H9 (cell line): ENCODE results near the gene DGKH. TPM values are rescaled to one million over a fixed set of nuclear protein-coding genes. Genes with fewer than 3 reads are reported as not detected.

Source experiments
- DNase-seq: peaks from one replicate; pipeline ENCODE4 v3.0.0-alpha.2; 2017
- H2AFZ ChIP-seq: one replicate; pipeline ENCODE4 v1.6.1; 2013; ENCODE audit warnings: mild to moderate bottlenecking, low read length, control low read depth, moderate library complexity
- H2AK5ac ChIP-seq: 2 replicates; pipeline ENCODE4 v1.6.1; 2013; ENCODE audit warnings: low read length, control low read depth, mixed read lengths; ENCODE audit not compliant: insufficient read length
- H2BK120ac ChIP-seq: one replicate; pipeline ENCODE4 v1.6.1; 2013; ENCODE audit warnings: low read depth, mild to moderate bottlenecking, low read length, control low read depth, inconsistent platforms; ENCODE audit not compliant: poor library complexity, severe bottlenecking
- H2BK12ac ChIP-seq: 2 replicates; pipeline ENCODE4 v1.6.1; 2013; ENCODE audit warnings: low read length, control low read depth, mixed read lengths, low read depth; ENCODE audit not compliant: insufficient read length
- H2BK15ac ChIP-seq: 2 replicates; pipeline ENCODE4 v1.6.1; 2013; ENCODE audit warnings: low read depth, low read length, control low read depth
- H2BK20ac ChIP-seq: one replicate; pipeline ENCODE4 v1.6.1; 2013; ENCODE audit warnings: low read depth, mild to moderate bottlenecking, low read length, control low read depth, inconsistent platforms; ENCODE audit not compliant: poor library complexity, severe bottlenecking
- H2BK5ac ChIP-seq: 2 replicates; pipeline ENCODE4 v1.6.1; 2013; ENCODE audit warnings: low read length, control low read depth, mixed read lengths; ENCODE audit not compliant: insufficient read length
- H3K14ac ChIP-seq: 2 replicates; pipeline ENCODE4 v1.6.1; 2013; ENCODE audit warnings: low read length, control low read depth; ENCODE audit not compliant: insufficient read depth
- H3K18ac ChIP-seq: 2 replicates; pipeline ENCODE4 v1.6.1; 2013; ENCODE audit warnings: low read depth, mild to moderate bottlenecking, mixed read lengths, low read length, control low read depth; ENCODE audit not compliant: insufficient read length
- H3K23ac ChIP-seq: 2 replicates; pipeline ENCODE4 v1.6.1; 2013; ENCODE audit warnings: low read length, control low read depth, mixed read lengths, low read depth; ENCODE audit not compliant: insufficient read length
- H3K23me2 ChIP-seq: 2 replicates; pipeline ENCODE4 v1.6.1; 2013; ENCODE audit warnings: low read depth, mild to moderate bottlenecking, mixed read lengths, low read length, control low read depth; ENCODE audit not compliant: insufficient read length, poor library complexity, severe bottlenecking
- H3K27ac ChIP-seq: 2 replicates; pipeline ENCODE4 v1.5.1; 2013; ENCODE audit warnings: low read length, control low read depth, mixed read lengths, low read depth; ENCODE audit not compliant: insufficient read length
- H3K27me3 ChIP-seq: 2 replicates; pipeline ENCODE4 v1.6.1; 2013; ENCODE audit warnings: low read length, control low read depth, inconsistent platforms; ENCODE audit not compliant: insufficient read depth
- H3K4ac ChIP-seq: 2 replicates; pipeline ENCODE4 v1.6.1; 2013; ENCODE audit warnings: low read depth, mild to moderate bottlenecking, control low read depth, inconsistent platforms, low read length, moderate library complexity
- H3K4me1 ChIP-seq: 2 replicates; pipeline ENCODE4 v1.6.1; 2013; ENCODE audit warnings: low read length, control low read depth, inconsistent platforms; ENCODE audit not compliant: insufficient read depth
- H3K4me2 ChIP-seq: 2 replicates; pipeline ENCODE4 v1.6.1; 2013; ENCODE audit warnings: low read length, control low read depth, mixed read lengths; ENCODE audit not compliant: insufficient read length, insufficient read depth
- H3K56ac ChIP-seq: 2 replicates; pipeline ENCODE4 v1.6.1; 2013; ENCODE audit warnings: low read depth, mild to moderate bottlenecking, mixed read lengths, low read length, control low read depth; ENCODE audit not compliant: insufficient read length
- H3K79me1 ChIP-seq: 2 replicates; pipeline ENCODE4 v1.6.1; 2013; ENCODE audit warnings: low read depth, mild to moderate bottlenecking, moderate library complexity, low read length, control low read depth, inconsistent platforms; ENCODE audit not compliant: insufficient read depth, poor library complexity, severe bottlenecking
- H3K79me2 ChIP-seq: 2 replicates; pipeline ENCODE4 v1.6.1; 2013; ENCODE audit warnings: low read length, control low read depth, inconsistent platforms; ENCODE audit not compliant: insufficient read depth
- H3K9ac ChIP-seq: 2 replicates; pipeline ENCODE4 v1.6.1; 2013; ENCODE audit warnings: low read length, control low read depth, mixed read lengths; ENCODE audit not compliant: insufficient read length; ENCODE audit errors: extremely low read depth
- H3K9me3 ChIP-seq: one replicate; pipeline ENCODE4 v1.6.1; 2013; ENCODE audit warnings: low read depth, low read length, inconsistent platforms; ENCODE audit not compliant: control insufficient read depth
- H3T11ph ChIP-seq: one replicate; pipeline ENCODE4 v1.6.1; 2013; ENCODE audit warnings: mild to moderate bottlenecking, low read length, control low read depth, inconsistent platforms
- H4K20me1 ChIP-seq: one replicate; pipeline ENCODE4 v1.6.1; 2013; ENCODE audit not compliant: control insufficient read depth, insufficient read length, insufficient read depth
- H4K5ac ChIP-seq: 2 replicates; pipeline ENCODE4 v1.6.1; 2013; ENCODE audit warnings: low read depth, mild to moderate bottlenecking, mixed read lengths, low read length, control low read depth; ENCODE audit not compliant: insufficient read length
- H4K8ac ChIP-seq: replicated peaks from 2 replicates; pipeline ENCODE4 v1.6.1; 2013; ENCODE audit warnings: low read length, control low read depth, mixed read lengths, low read depth; ENCODE audit not compliant: insufficient read length
- H4K91ac ChIP-seq: 2 replicates; pipeline ENCODE4 v1.6.1; 2013; ENCODE audit warnings: low read depth, mild to moderate bottlenecking, moderate library complexity, mixed read lengths, low read length, control low read depth; ENCODE audit not compliant: insufficient read length
- H3K27ac Mint-ChIP-seq, 3 experiments: 2 replicates in 2 of 3; 3 replicates in 1 of 3; pipeline ENCODE4 v1.8.0; 2020 to 2021; ENCODE audit warnings: mixed read lengths in 3 of 3, mild to moderate bottlenecking in 1 of 3, moderate library complexity in 1 of 3
- H3K27me3 Mint-ChIP-seq: 2 replicates; pipeline ENCODE4 v1.8.0; 2021; ENCODE audit warnings: low read depth, mild to moderate bottlenecking, moderate library complexity, mixed read lengths
- H3K36me3 Mint-ChIP-seq, 3 experiments: 2 replicates in 2 of 3; 3 replicates in 1 of 3; pipeline ENCODE4 v1.8.0; 2020 to 2021; ENCODE audit warnings: low read depth in 3 of 3, mixed read lengths in 3 of 3; ENCODE audit not compliant: insufficient read depth in 1 of 3
- H3K4me1 Mint-ChIP-seq, 2 experiments: 2 replicates each; pipeline ENCODE4 v1.8.0; 2020; ENCODE audit warnings: mixed read lengths in 2 of 2
- H3K4me3 Mint-ChIP-seq, 2 experiments: 2 replicates in 1 of 2; 3 replicates in 1 of 2; pipeline ENCODE4 v1.8.0; 2020 to 2021; ENCODE audit warnings: mild to moderate bottlenecking in 2 of 2, mixed read lengths in 2 of 2, moderate library complexity in 1 of 2
- H3K9me3 Mint-ChIP-seq, 2 experiments: 2 replicates in 1 of 2; 3 replicates in 1 of 2; pipeline ENCODE4 v1.8.0; 2020; ENCODE audit warnings: mild to moderate bottlenecking in 2 of 2, mixed read lengths in 2 of 2, moderate library complexity in 1 of 2
- CTCF ChIP-seq: fragments of 200-600 bp; sonication (generic); conservative IDR thresholded peaks from 3 replicates; pipeline ENCODE4 v1.8.0; 2021; ENCODE audit warnings: antibody characterized with exemption, mild to moderate bottlenecking
- whole genome bisulfite sequencing: extraction: QIAGEN DNeasy Blood & Tissue Kit; methylation state at CpG from one replicate; pipeline ENCODE4 v1.1.7; 2013; ENCODE audit warnings: missing lambda C conversion rate, low lambda C conversion rate, mixed read lengths; ENCODE audit not compliant: insufficient read length; ENCODE audit errors: extremely low coverage; 5-methylcytosine and 5-hydroxymethylcytosine counted together
- total RNA-seq: library from RNA; stranded (reverse); gene quantifications from 2 replicates; pipeline ENCODE4 v1.2.1, GENCODE V29; 2021

The DGKH gene
- total RNA-seq, 1 experiment from 2014 or later: 8.6 TPM

GRCh38 chr13:42174344-42175162 is 126.1 kb downstream of the DGKH start:
- no peak overlapping the region for H3K27ac ChIP-seq
- H2BK120ac ChIP-seq: no peak overlapping the region
- no peak overlapping the region for H2BK5ac ChIP-seq
- no peaks in the 10 kb centered on the region; the same call in 1 of the 2 replicates for H3K4me1 ChIP-seq
- H3K4me3 Mint-ChIP-seq: no peak overlapping the region
- H3K56ac ChIP-seq: no peak overlapping the region
- H3K4me1 Mint-ChIP-seq: peaks cover 26 to 28% of the 10 kb centered on the region in 2 experiments
- peak overlapping the region; percentile 50 to 57 (median 57); a peak in 3 of 7 replicates for H3K27ac Mint-ChIP-seq
- no peak overlapping the region for H2AFZ ChIP-seq
- no peak overlapping the region for H3K14ac ChIP-seq
- no peaks in the 10 kb centered on the region; a peak in 1 of 5 replicates for H3K9me3 Mint-ChIP-seq
- no peaks in the 10 kb centered on the region for H4K20me1 ChIP-seq
- H3K36me3 Mint-ChIP-seq: peaks cover 7 to 21% (median 10%) of the 10 kb centered on the region in 3 experiments; a peak in 6 of 7 replicates
- H3K9ac ChIP-seq: no peak overlapping the region
- no peak overlapping the region for H4K8ac ChIP-seq
- H3K79me2 ChIP-seq: no peaks in the 10 kb centered on the region
- no peak overlapping the region for H2AK5ac ChIP-seq
- no peaks in the 10 kb centered on the region for H3K79me1 ChIP-seq
- H3K23ac ChIP-seq: no peak overlapping the region
- DNase-seq: no peak
- H3K27me3 ChIP-seq: no peaks in the 10 kb centered on the region
- H3K4ac ChIP-seq: no peak overlapping the region
- WGBS: no CpG with 5 or more reads among the region's 8 CpGs
- H3K23me2 ChIP-seq: no peaks in the 10 kb centered on the region
- H2BK12ac ChIP-seq: no peak overlapping the region
- H3T11ph ChIP-seq: no peak overlapping the region
- no peak overlapping the region for H3K18ac ChIP-seq
- H2BK20ac ChIP-seq: no peak overlapping the region
- H3K4me2 ChIP-seq: no peak overlapping the region
- H3K9me3 ChIP-seq: no peaks in the 10 kb centered on the region
- H2BK15ac ChIP-seq: no peak overlapping the region
- no peak overlapping the region for H4K91ac ChIP-seq
- peaks cover 4% of the 10 kb centered on the region; the same call in 1 of the 2 replicates for H3K27me3 Mint-ChIP-seq
- no peak for TF ChIP-seq CTCF
- H4K5ac ChIP-seq: no peak overlapping the region
